HUES6 (cell line): ENCODE data around the gene CEP85.

Experiments
- H3K27ac ChIP-seq: 2 replicates; pipeline ENCODE4 v1.7.0; 2013; ENCODE audit warnings: low read depth, mild to moderate bottlenecking, low read length, inconsistent platforms
- H3K27me3 ChIP-seq: 2 replicates; pipeline ENCODE4 v1.6.1; 2013; ENCODE audit warnings: low read length; ENCODE audit not compliant: control insufficient read depth, insufficient read depth
- H3K36me3 ChIP-seq: 2 replicates; pipeline ENCODE4 v1.6.1; 2013; ENCODE audit warnings: low read length; ENCODE audit not compliant: control insufficient read depth, insufficient read depth
- H3K4me1 ChIP-seq: 2 replicates; pipeline ENCODE4 v1.6.1; 2013; ENCODE audit warnings: low read length; ENCODE audit not compliant: control insufficient read depth, insufficient read depth
- H3K4me3 ChIP-seq: 2 replicates; pipeline ENCODE4 v1.5.1; 2013; ENCODE audit warnings: low read depth, low read length
- H3K9ac ChIP-seq: one replicate; pipeline ENCODE4 v1.6.1; 2013; ENCODE audit warnings: mild to moderate bottlenecking, low read length
- H3K9me3 ChIP-seq: 2 replicates; pipeline ENCODE4 v1.6.1; 2013; ENCODE audit warnings: low read depth, low read length; ENCODE audit not compliant: control insufficient read depth, insufficient read depth

Gene CEP85

GRCh38 chr1:26233903-26234643, at the start of gene CEP85:
Gene CEP85 (plus strand): TSS chr1:26234200. CDS start chr1:26239784, 5,584 bp downstream.
- Histone ChIP-seq H3K9me3 (no peaks in the 10 kb centered on the region), H3K36me3 (no peaks in the 10 kb centered on the region; the same call in 1 of the 2 replicates), H3K27ac (no peak within 1 kb of the TSS), H3K4me3 (peak within 1 kb of the TSS; percentile 96), H3K4me1 (peaks cover 4% of the 10 kb centered on the region), H3K9ac (peak within 1 kb of the TSS; percentile 90), H3K27me3 (no peaks in the 10 kb centered on the region)

GRCh38 chr1:26184883-26185282, 49.1 kb upstream of the CEP85 start:
- H3K9me3 ChIP-seq = no peaks in the 10 kb centered on the region
- H3K36me3 ChIP-seq = peaks cover 46% of the 10 kb centered on the region
- H3K27ac ChIP-seq = no peak overlapping the region
- no peak overlapping the region for H3K4me3 ChIP-seq
- H3K27me3 ChIP-seq = no peaks in the 10 kb centered on the region
- no peaks in the 10 kb centered on the region for H3K4me1 ChIP-seq
- no peak overlapping the region for H3K9ac ChIP-seq

GRCh38 chr1:26187882-26188281, 46.1 kb upstream of the CEP85 start:
- Histone ChIP-seq H3K27ac (no peak overlapping the region), H3K27me3 (no peaks in the 10 kb centered on the region), H3K9me3 (no peaks in the 10 kb centered on the region), H3K4me3 (no peak overlapping the region), H3K36me3 (peaks cover 30% of the 10 kb centered on the region), H3K4me1 (peaks cover 5% of the 10 kb centered on the region; the same call in 1 of the 2 replicates), H3K9ac (no peak overlapping the region)

- H3K27me3 ChIP-seq = no peaks in the 10 kb centered on the region
- H3K4me1 ChIP-seq = peaks cover 5% of the 10 kb centered on the region; the same call in 1 of the 2 replicates
- no peak overlapping the region for H3K27ac ChIP-seq
- peaks cover 24% of the 10 kb centered on the region for H3K36me3 ChIP-seq
- H3K9ac ChIP-seq = no peak overlapping the region
- H3K4me3 ChIP-seq = no peak overlapping the region
- no peaks in the 10 kb centered on the region for H3K9me3 ChIP-seq
These were observed 45.5 kb upstream of the CEP85 start for GRCh38 chr1:26188477-26188876.

- Histone ChIP-seq H3K27ac (no peak overlapping the region), H3K9ac (no peak overlapping the region), H3K9me3 (no peaks in the 10 kb centered on the region), H3K4me3 (no peak overlapping the region), H3K36me3 (peaks cover 24% of the 10 kb centered on the region), H3K27me3 (peaks cover 3% of the 10 kb centered on the region; the same call in 1 of the 2 replicates), H3K4me1 (peaks cover 5% of the 10 kb centered on the region; the same call in 1 of the 2 replicates)
These were observed 44.7 kb upstream of the CEP85 start for GRCh38 chr1:26189331-26189730.

- H3K27me3 ChIP-seq = peaks cover 3% of the 10 kb centered on the region; the same call in 1 of the 2 replicates
- H3K9me3 ChIP-seq = no peaks in the 10 kb centered on the region
- no peak overlapping the region for H3K9ac ChIP-seq
- no peak overlapping the region for H3K4me3 ChIP-seq
- H3K4me1 ChIP-seq = peaks cover 5% of the 10 kb centered on the region; the same call in 1 of the 2 replicates
- H3K27ac ChIP-seq = no peak overlapping the region
- H3K36me3 ChIP-seq = peaks cover 21% of the 10 kb centered on the region
These were observed 44.2 kb upstream of the CEP85 start for GRCh38 chr1:26189751-26190275.

GRCh38 chr1:26190373-26190987, 43.5 kb upstream of the CEP85 start, which contains the start of gene CATSPER4:
Gene CATSPER4 (plus strand): TSS chr1:26190602. CDS start chr1:26190628, 26 bp downstream.
- Histone ChIP-seq H3K4me1 (peaks cover 5% of the 10 kb centered on the region; the same call in 1 of the 2 replicates), H3K4me3 (no peak within 1 kb of the TSS), H3K9ac (no peak within 1 kb of the TSS), H3K27me3 (peaks cover 3% of the 10 kb centered on the region; the same call in 1 of the 2 replicates), H3K9me3 (no peaks in the 10 kb centered on the region), H3K36me3 (peaks cover 18% of the 10 kb centered on the region), H3K27ac (no peak within 1 kb of the TSS)

GRCh38 chr1:26191739-26192138, 42.3 kb upstream of the CEP85 start:
- H3K27ac ChIP-seq = no peak overlapping the region
- no peaks in the 10 kb centered on the region for H3K9me3 ChIP-seq
- no peak overlapping the region for H3K4me3 ChIP-seq
- peaks cover 14% of the 10 kb centered on the region for H3K36me3 ChIP-seq
- H3K4me1 ChIP-seq = peaks cover 5% of the 10 kb centered on the region; the same call in 1 of the 2 replicates
- H3K9ac ChIP-seq = no peak overlapping the region
- H3K27me3 ChIP-seq = peaks cover 3% of the 10 kb centered on the region; the same call in 1 of the 2 replicates

- no peak overlapping the region for H3K27ac ChIP-seq
- peaks cover 3% of the 10 kb centered on the region; the same call in 1 of the 2 replicates for H3K27me3 ChIP-seq
- H3K4me3 ChIP-seq = no peak overlapping the region
- no peaks in the 10 kb centered on the region for H3K9me3 ChIP-seq
- H3K9ac ChIP-seq = no peak overlapping the region
- H3K36me3 ChIP-seq = no peaks in the 10 kb centered on the region
- H3K4me1 ChIP-seq = peaks cover 4% of the 10 kb centered on the region; the same call in 1 of the 2 replicates
These were observed 38.2 kb upstream of the CEP85 start for GRCh38 chr1:26195805-26196204.

- no peak overlapping the region for H3K4me3 ChIP-seq
These were observed 36.7 kb upstream of the CEP85 start for GRCh38 chr1:26197301-26197700.

GRCh38 chr1:26197813-26198212, 36.2 kb upstream of the CEP85 start:
- H3K4me3 ChIP-seq = no peak overlapping the region
- no peak overlapping the region for H3K9ac ChIP-seq
- peaks cover 6% of the 10 kb centered on the region; the same call in 1 of the 2 replicates for H3K4me1 ChIP-seq
- no peak overlapping the region for H3K27ac ChIP-seq
- H3K36me3 ChIP-seq = no peaks in the 10 kb centered on the region
- H3K9me3 ChIP-seq = no peaks in the 10 kb centered on the region
- peaks cover 11% of the 10 kb centered on the region; the same call in 1 of the 2 replicates for H3K27me3 ChIP-seq

More at GRCh38 chr1:26197301-26197700, 36.7 kb upstream of the CEP85 start:
- H3K9ac ChIP-seq = no peak overlapping the region
- H3K36me3 ChIP-seq = no peaks in the 10 kb centered on the region
- H3K4me1 ChIP-seq = peaks cover 6% of the 10 kb centered on the region; the same call in 1 of the 2 replicates
- H3K27ac ChIP-seq = no peak overlapping the region
- no peaks in the 10 kb centered on the region for H3K9me3 ChIP-seq
- H3K27me3 ChIP-seq = peaks cover 7% of the 10 kb centered on the region; the same call in 1 of the 2 replicates
